COLO829 (cell line): ENCODE data around the gene FGF5.
"Not testable (repeated sequence)": the region's sequence is repeated elsewhere in the genome, so short reads cannot be mapped to it uniquely, and the experiment has no call there.

Source experiments
- DNase-seq: peaks from one replicate; pipeline ENCODE4 v3.0.0; 2012; ENCODE audit warnings: low spot score

Gene FGF5

GRCh38 chr4:80295826-80296225, 29.4 kb downstream of the FGF5 start:
- DNase-seq, result no peak

DNA sequence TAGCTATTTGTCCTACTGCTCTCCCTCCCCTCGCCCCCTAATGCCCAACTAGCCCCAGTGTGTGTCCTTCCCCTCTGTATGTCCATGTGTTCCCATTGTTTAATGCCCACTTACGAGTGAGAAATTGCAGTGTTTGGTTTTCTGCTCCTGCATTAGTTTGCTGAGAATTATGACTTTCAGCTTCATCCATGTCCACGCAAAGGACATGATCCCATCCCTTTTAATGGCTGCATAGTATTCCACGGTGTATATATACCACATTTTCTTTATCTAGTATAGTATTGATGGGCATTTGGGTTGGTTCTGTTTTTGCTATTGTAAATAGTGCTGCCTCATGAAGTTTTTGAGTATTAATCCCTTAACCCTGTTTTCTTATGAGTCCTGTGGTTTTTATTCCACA, 35.4 kb downstream of the FGF5 start:
- no peak for DNase-seq

DNA sequence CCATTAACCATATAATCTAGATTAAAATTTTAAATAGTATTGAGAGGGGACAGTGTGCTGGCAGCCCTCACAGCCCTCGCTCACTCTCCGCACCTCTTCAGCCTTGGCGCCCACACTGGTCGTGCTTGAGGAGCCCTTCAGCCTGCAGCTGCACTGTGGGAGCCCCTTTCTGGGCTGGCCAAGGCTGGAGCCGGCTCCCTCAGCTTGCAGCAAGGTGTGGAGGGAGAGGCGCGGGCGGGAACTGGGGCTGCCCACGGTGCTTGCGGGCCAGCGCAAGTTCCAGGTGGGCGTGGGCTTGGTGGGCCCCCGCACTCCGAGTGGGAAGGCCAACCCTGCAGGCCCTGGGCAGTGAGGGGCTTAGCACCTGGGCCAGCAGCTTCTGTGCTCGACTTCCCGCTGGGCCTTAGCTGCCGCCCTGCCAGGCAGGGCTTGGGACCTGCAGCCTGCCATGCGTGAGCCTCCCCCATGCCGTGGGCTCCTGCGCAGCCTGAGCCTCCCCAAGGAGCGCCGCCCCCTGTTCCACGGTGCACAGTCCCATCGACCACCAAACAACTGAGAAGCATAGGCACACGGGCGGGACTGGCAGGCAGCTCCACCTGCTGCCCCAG, 36.3 kb downstream of the FGF5 start:
- no peak for DNase-seq

GRCh38 chr4:80305466-80305865, 39.0 kb downstream of the FGF5 start:
- DNase-seq, result peak; percentile 34

DNA sequence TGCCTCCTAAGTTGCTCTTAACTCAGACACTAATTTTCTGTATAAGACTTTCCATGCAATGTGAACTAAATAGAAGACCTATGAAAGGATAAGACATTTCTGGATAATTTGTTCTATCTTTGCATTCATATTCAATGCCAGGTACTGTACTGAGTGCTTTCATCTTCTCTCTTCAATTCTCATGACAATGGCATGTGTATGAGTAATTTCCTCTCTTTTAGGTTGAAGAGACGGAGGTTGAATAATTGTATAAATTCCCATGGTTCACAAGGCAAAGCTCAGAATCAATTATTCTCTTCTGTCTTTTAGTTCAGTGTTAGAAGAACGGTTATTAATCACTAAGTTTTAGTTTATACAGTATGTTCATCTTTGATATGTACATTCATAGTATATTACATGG, 39.8 kb downstream of the FGF5 start:
- DNase-seq, result no peak

GRCh38 chr4:80307183-80307735, 40.8 kb downstream of the FGF5 start:
- no peak for DNase-seq

DNA sequence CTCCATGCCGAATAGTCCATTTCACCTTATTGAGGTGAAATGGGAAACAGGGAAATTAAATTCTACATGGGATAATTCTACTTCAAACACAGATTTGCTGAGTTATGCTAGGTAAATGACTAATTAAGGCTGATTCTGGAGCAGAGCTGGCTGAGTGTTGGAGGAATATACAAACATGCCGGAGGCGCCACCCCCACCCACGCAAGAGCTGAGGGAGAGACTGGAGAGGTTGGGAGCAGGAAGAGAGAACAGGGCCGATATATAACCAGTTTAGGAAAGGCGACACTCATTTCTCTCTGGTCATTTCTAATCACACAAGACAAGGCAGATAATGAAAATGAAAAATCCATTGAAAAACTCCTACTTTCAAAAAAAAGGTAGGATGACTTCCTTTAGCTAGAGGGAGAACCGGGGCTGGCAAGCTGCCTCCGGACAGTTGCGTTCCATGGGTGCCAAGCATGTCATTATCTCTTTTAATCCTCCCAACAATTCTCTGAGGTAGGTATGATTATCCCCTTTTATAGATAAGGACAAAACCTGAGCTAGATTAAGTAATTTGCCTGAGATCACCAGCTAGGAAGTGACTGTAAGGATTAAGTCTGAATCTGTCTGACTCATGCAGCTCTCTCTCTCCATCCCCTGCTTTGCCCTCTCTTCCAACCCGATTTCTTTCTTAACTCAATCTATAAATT, 41.5 kb downstream of the FGF5 start:
- DNase-seq, result peak; percentile 50

DNA sequence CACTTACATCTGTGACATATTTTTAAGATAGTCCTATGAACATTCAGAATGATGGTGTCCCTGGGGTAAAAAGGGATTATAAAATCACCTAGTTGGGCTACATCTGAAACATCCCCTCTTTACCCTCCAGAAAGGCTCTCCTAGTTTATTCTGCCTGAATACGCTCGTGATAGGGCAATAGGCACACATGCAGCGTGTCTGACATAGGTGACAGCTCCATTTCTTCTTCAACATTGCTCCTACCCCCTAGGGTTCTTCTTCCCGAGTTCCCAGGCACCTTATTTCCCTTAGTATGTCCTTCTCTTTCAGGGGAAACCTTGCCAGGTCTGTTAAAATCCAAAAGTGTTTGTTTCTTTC, 42.0 kb downstream of the FGF5 start:
- DNase-seq, result no peak

DNA sequence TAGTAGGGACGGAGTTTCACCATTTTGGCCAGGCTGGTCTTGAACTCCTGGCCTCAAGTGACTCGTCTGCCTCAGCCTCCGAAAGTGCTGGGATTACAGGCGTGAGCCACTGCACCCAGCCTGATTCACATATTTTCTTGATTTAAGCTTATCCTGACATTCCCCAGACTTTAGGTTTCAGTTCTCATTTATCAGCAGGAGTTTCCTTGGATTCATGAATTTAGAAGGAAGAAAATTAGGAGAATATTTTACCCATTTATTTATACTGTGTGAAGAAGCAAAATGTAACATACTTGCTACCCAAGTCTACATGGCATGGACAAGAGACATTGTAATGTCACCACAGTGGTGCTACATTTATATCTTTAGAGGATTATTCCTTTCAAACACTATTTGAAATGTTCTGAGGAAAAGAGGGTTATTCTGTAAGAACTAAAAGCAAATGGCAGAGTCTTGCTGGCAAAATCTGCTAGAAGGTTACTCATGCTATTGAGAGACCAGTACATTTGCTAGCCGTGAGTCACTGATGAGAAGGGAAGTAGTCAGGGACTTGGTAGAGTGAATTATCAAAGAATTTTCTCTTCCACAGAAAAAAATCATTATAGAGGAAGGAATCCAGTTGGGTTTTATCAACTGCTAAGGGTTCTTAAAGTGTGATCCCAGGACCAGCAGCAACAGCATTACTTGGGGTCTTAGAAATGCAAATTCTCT, 43.0 kb downstream of the FGF5 start:
- peak; percentile 62 for DNase-seq

DNA sequence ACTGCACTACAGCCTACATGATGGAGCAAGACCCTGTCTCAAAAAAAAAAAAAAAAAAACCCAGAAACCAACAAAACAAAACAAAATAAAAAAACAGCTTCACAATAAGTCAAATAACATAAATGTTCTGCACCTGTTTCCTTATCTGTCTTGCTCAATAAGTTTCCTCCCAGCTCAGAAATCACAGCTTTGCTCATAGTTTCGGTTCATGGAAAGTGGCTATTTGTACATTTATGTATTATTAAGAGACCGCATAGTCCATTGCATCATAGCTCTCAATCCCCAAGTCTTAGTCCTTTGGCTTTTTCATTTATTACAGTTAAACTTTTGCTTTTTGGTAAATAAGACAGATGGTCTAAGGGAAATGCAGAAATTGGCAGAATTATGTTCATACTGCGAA, 44.7 kb downstream of the FGF5 start:
- DNase-seq, result no peak

GRCh38 chr4:80312124-80312523, 45.7 kb downstream of the FGF5 start:
- no peak for DNase-seq

DNA sequence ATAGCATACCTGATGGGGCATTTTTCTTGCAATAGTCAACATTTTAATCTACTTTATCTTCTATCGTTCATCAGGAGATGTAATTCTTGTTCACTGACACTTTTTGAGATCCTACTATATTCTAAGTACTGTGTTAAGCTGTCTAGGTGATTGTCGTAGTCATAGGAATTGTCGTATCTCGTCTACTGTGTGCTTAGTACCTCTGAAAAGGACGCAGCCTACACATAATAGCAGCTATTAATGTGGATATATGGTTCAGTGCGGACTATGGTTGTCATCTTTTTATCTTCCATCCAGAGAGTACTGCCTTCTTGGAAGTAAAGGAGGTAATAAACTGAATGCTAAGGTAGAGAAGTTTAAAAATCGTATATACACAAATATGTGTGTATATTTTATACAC, 47.2 kb downstream of the FGF5 start:
- DNase-seq, result no peak

DNA sequence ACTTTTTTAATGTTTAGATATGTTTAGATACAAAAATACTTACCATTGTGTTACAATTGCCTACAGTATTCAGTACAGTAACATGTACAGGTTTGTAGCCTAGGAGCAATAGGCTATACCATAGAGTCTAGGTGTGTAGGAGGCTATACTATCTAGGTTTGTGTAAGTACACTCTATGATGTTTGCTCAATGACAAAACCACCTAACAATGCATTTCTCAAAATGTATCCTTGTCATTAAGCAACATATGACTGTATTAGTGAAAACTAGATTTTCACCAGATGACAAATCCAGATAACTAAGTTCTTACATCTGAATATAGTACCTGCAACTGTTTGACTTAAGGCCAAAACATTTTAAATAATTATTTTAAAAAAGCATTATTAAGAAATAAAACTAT, 49.4 kb downstream of the FGF5 start:
- not testable (repeated sequence) for DNase-seq

DNA sequence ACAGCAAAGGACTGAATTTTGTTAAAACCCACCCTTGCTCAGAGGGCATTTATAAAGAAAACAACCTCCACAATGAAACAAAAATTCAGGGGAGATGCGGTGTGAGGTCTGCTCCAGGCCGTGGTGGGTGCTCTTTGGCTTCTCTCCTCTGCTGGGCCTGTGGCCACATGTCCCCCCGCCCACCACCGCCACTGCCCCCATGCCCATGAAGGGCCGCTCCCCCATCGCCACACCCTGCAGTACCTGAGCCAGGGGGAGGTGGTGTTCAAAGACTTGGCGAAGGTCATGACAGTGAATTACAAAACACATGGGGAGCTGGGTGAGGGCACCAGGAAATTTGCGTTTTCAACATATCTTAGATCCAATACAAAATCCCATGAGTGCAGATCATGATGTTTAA, 54.9 kb downstream of the FGF5 start:
- no peak for DNase-seq

DNA sequence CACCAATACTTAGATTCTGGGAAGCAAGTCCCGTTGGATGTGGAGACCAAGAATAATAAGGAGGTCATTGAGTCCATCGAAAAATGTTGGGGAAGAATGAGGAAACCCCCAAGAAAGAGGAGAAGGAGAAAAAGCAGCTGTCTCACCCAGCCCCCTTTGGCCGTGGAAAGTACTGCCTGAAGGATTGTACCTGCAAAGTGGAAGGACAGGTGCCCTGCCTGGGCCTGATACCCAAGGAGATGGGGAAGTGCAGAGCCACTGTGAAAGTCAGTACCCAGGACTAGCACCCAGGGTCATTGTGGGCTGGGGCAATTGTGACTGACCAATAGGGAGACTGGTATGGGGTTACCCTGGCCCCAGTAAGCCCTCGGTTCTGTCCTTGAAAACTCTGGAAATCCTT, 55.3 kb downstream of the FGF5 start:
- DNase-seq, result no peak

DNA sequence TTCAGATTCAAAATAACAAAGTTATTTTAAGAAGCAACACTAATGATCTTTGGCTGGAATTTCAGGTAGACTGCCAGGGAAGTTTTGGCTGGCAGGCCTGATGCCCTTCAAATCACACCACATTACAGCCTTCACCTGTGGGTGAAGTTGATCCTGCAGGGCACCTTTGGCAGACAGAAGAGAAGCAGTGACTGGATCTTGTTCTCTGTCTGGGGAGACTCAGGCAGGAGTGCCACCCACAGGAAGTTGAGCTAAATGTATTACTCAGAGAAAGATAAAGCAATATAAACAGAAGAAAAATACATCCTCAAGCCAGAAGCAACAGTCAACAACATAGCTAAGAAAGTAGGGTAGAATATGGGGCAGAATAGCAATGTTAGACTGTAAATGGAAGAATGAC, 56.3 kb downstream of the FGF5 start:
- DNase-seq, result no peak

DNA sequence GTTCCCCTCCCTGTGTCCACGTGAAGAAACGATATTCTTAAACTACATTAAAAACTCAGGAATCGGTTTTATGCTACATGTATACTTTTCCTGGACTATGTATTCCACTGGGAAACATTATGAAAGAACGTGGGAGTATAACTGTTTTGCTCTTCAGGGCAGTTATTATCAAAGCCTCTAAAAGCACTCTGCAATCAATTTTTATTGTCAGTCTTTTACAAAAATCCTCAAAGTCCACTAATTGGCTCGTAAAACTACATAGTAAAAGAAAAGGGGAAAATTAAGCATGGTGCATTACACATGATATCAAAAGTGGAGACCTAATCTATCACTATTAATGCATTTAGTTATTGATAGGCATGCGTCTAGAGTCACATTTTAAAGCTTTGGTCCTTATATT, 57.7 kb downstream of the FGF5 start:
- DNase-seq, result no peak

DNA sequence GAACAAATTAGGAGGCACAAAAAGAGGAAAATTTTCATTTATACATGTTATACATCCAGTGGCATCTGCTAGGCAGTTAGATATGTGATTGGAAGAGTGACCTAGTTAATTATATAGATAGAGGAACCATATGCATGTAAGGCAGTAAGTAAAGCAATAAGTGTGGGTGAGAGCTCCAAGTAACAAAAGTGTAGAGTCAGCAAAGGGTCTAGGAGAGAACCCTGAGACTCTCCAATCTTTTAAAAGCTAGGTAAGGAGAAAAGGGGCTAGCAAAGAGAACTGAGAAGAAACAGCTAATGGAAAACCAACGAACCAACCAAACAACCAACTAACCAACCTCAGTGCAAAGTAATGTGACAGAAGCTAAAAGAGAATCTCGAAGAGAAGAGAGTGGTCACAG, 65.2 kb downstream of the FGF5 start:
- DNase-seq, result no peak

DNA sequence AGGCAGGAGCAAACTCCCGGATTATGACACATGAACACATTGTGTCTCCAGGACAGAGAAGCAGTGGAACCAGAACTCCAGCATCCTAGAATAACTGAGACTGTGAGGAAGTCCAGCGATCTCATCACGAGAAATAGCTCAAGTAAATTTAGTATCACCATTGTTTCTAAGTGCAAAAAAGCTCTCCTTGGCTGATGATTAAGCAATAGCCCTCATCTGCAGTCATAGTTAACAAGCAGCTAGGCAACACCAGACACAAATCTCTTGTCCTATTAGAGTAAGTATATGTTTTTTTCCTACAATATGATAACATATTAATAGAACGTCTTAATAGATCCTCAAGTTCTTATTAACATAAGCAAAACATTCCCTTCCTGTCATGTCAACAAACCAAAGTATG, 66.7 kb downstream of the FGF5 start:
- no peak for DNase-seq

DNA sequence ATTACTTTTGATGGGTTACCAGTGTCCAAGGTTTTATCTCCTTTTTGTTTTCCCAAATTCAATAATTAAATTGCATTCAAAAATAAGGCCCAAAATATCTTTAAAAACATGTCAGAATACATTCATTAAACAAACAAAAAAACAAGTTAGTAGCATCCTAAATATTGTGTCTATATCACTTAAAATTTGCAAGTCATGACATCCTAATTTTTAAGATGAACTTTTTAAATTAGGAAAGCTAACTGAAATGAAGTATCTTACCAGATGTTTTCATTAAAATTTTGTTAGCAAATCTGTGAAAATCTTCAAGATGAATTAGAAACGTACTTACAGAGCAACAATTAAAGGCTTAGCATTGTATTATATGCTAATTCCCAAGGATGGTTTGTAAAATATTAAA, 68.1 kb downstream of the FGF5 start:
- no peak for DNase-seq

DNA sequence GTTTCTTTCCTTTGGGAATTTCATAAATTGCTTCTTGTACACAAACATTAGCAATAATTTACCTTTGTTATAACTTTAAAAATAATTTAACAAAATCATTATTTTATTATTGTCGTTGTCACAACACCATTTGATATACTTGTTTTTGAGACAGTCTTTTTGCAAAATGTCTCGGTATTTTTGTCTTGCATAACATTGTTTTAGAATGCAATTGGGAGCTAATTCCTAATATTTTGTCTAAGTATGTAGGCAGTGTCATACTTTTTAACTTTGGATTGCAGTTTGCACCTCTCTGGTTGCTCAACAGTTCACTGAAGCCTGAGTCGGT, 68.7 kb downstream of the FGF5 start:
- DNase-seq, result no peak

DNA sequence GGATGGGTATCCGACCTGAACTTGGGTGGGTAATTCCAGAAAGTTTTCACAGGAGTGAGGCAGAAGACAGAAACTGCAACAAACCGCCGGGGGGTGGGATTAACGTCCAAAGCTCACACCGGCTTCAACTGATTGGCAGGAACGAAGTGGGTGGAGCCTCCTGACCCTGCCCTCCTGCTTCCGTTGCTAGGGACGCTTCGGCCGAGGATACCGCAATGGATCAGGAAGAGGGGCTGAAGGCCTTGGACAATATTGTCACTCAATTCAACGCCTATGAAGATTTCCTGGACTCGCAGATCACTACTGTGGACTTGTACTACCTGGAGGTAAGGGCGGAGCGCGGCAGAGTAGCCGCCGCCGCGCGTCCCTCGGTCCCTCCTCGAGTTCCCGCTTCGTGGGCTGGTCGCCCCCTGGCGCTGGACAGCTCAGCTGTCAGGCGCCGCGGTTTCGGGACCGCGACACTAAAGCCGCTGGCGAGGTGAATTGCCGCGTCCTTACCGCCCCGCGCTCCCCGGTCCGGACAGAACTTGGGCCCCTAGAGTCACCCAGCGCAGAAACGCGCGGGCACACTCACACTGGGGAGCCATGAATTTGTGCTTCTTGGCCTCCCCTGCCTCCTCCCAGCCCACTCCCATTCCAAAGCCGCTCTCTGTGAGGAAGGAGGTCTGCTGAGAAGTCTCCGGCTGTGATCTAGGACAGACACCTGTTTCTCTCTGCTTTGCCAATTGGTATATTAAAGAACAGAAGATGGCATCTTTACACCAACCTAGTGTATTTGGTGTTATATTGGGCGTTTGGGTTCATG, 69.3 kb downstream of the FGF5 start, which contains the start of gene CFAP299:
TSS of gene CFAP299 (plus strand) at position 177 of the 805 bp plus-strand sequence.
- DNase-seq, result peak; percentile 89

DNA sequence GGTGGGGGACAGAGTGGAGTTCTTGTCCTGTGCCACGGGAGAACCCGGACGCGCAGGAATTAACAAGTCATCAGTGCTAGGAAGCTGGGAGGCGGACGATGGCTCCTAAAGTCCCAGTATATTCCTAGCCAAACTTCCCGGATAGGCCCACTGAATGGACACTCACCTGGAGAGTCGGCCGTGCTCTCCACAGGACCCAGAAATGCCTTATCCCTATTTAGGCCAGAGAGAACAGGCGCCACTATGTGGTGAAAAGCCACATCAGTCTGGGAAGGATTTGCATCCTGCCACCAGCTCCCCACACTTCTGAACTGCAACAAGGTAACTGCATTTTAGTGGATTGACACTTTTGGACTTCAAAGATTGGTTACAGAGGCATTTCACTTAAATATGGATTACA, 70.1 kb downstream of the FGF5 start:
- DNase-seq, result no peak
